Mesenchymal stem cell (in vitro differentiated cells and primary cell): Measurements from ENCODE around the gene MYO1E.
"Not testable (repeated sequence)": the region's sequence is repeated elsewhere in the genome, so short reads cannot be mapped to it uniquely, and the experiment has no call there.

Experiments
- DNase-seq: peaks from one replicate; pipeline ENCODE4 v3.0.0-alpha.2; 2013
- H2AFZ ChIP-seq: one replicate; pipeline ENCODE4 v1.6.1; 2013; ENCODE audit warnings: low read depth, mild to moderate bottlenecking, control low read depth, inconsistent platforms, low read length, moderate library complexity
- H2AK5ac ChIP-seq: 2 replicates; pipeline ENCODE4 v1.6.1; 2013; ENCODE audit warnings: low read length, moderate library complexity, mild to moderate bottlenecking, inconsistent platforms; ENCODE audit not compliant: severe bottlenecking
- H2BK120ac ChIP-seq: one replicate; pipeline ENCODE4 v1.6.1; 2013; ENCODE audit warnings: low read depth, mild to moderate bottlenecking, inconsistent platforms, low read length, moderate library complexity
- H2BK12ac ChIP-seq, 2 experiments: one replicate each; pipeline ENCODE4 v1.6.1; 2013; ENCODE audit warnings: inconsistent platforms in 2 of 2, low read length in 2 of 2, mild to moderate bottlenecking in 2 of 2, moderate library complexity in 2 of 2, control low read depth in 1 of 2
- H2BK15ac ChIP-seq: one replicate; pipeline ENCODE4 v1.6.1; 2013; ENCODE audit warnings: mild to moderate bottlenecking, low read depth, inconsistent platforms; ENCODE audit not compliant: poor library complexity, severe bottlenecking
- H2BK5ac ChIP-seq: 2 replicates; pipeline ENCODE4 v1.6.1; 2013; ENCODE audit warnings: low read depth, mild to moderate bottlenecking, low read length, control low read depth, inconsistent platforms; ENCODE audit not compliant: poor library complexity, severe bottlenecking
- H3K14ac ChIP-seq, 2 experiments: one replicate each; pipeline ENCODE4 v1.6.1; 2013; ENCODE audit warnings: inconsistent platforms in 2 of 2, low read length in 2 of 2, control low read depth in 1 of 2, mild to moderate bottlenecking in 1 of 2, moderate library complexity in 1 of 2
- H3K18ac ChIP-seq, 2 experiments: one replicate each; pipeline ENCODE4 v1.6.1; 2013; ENCODE audit warnings: inconsistent platforms in 2 of 2, low read length in 2 of 2, control low read depth in 1 of 2, low read depth in 1 of 2, mild to moderate bottlenecking in 1 of 2
- H3K23ac ChIP-seq, 2 experiments: one replicate each; pipeline ENCODE4 v1.6.1; 2013; ENCODE audit warnings: inconsistent platforms in 2 of 2, low read length in 2 of 2, mild to moderate bottlenecking in 2 of 2, moderate library complexity in 2 of 2, control low read depth in 1 of 2
- H3K27ac ChIP-seq: 2 replicates; pipeline ENCODE4 v1.5.1; 2013; ENCODE audit warnings: mild to moderate bottlenecking, moderate library complexity, low read length, control low read depth, inconsistent platforms; ENCODE audit not compliant: poor library complexity, severe bottlenecking
- H3K27me3 ChIP-seq, 2 experiments: 2 replicates each; pipeline versions ENCODE4 v1.6.1 to v1.7.0; 2013; ENCODE audit warnings: low read length in 2 of 2, mild to moderate bottlenecking in 2 of 2, moderate library complexity in 2 of 2, control low read depth in 1 of 2, inconsistent platforms in 1 of 2; ENCODE audit not compliant: control insufficient read depth in 1 of 2, insufficient read depth in 1 of 2
- H3K36me3 ChIP-seq, 2 experiments: 2 replicates each; pipeline versions ENCODE4 v1.6.1 to v1.7.0; 2013; ENCODE audit warnings: low read length in 2 of 2, control low read depth in 1 of 2, inconsistent platforms in 1 of 2, low read depth in 1 of 2, mild to moderate bottlenecking in 1 of 2; ENCODE audit not compliant: insufficient read depth in 2 of 2, control insufficient read depth in 1 of 2
- H3K4ac ChIP-seq, 2 experiments: one replicate each; pipeline ENCODE4 v1.6.1; 2013; ENCODE audit warnings: inconsistent platforms in 2 of 2, low read length in 2 of 2, mild to moderate bottlenecking in 2 of 2, moderate library complexity in 2 of 2, control low read depth in 1 of 2, low read depth in 1 of 2
- H3K4me1 ChIP-seq: 2 replicates; pipeline ENCODE4 v1.6.1; 2013; ENCODE audit warnings: low read depth, low read length, control low read depth; ENCODE audit not compliant: control insufficient read depth, insufficient read depth
- H3K4me2 ChIP-seq: 2 replicates; pipeline ENCODE4 v1.6.1; 2013; ENCODE audit warnings: low read length, mild to moderate bottlenecking, inconsistent platforms; ENCODE audit not compliant: poor library complexity, severe bottlenecking
- H3K4me3 ChIP-seq, 2 experiments: 2 replicates each; pipeline versions ENCODE4 v1.5.1 to v1.7.0; 2013; ENCODE audit warnings: low read length in 2 of 2, mild to moderate bottlenecking in 2 of 2, control low read depth in 1 of 2, low read depth in 1 of 2; ENCODE audit not compliant: insufficient read depth in 1 of 2
- H3K79me1 ChIP-seq: replicated peaks from 2 replicates; pipeline ENCODE4 v1.6.1; 2013; ENCODE audit warnings: mild to moderate bottlenecking, control low read depth, low read length, inconsistent platforms; ENCODE audit not compliant: poor library complexity, severe bottlenecking
- H3K9ac ChIP-seq: 2 replicates; pipeline ENCODE4 v1.7.0; 2013; ENCODE audit warnings: mild to moderate bottlenecking, low read length, moderate library complexity
- H3K9me3 ChIP-seq: 2 replicates; pipeline ENCODE4 v1.7.0; 2013; ENCODE audit warnings: mild to moderate bottlenecking, low read length; ENCODE audit not compliant: control insufficient read depth
- H4K8ac ChIP-seq: one replicate; pipeline ENCODE4 v1.6.1; 2013; ENCODE audit warnings: inconsistent platforms, mild to moderate bottlenecking, low read length, moderate library complexity
- H4K91ac ChIP-seq: one replicate; pipeline ENCODE4 v1.6.1; 2013; ENCODE audit warnings: mild to moderate bottlenecking, low read length, inconsistent platforms
- WGBS: methylation state at CpG from one replicate; pipeline ENCODE4 v1.1.7; 2013; ENCODE audit warnings: mixed read lengths; 5-methylcytosine and 5-hydroxymethylcytosine counted together

The MYO1E gene

GRCh38 chr15:59131456-59131855 is 241.2 kb downstream of the MYO1E start:
- no peak overlapping the region for H2BK12ac ChIP-seq
- H3K14ac ChIP-seq: no peak overlapping the region
- no peak overlapping the region for H3K18ac ChIP-seq
- H2BK120ac ChIP-seq: no peak overlapping the region
- H3K9me3 ChIP-seq: peaks cover 34% of the 10 kb centered on the region
- no peak overlapping the region for H3K4me3 ChIP-seq
- H2BK15ac ChIP-seq: no peak overlapping the region
- H2BK5ac ChIP-seq: no peak overlapping the region
- no peaks in the 10 kb centered on the region for H3K4me1 ChIP-seq
- peaks cover 35% of the 10 kb centered on the region for H3K79me1 ChIP-seq
- no peak overlapping the region for H3K9ac ChIP-seq
- no peak for DNase-seq
- no peaks in the 10 kb centered on the region for H3K27me3 ChIP-seq
- 97% methylated on average over 12 of the region's 16 CpGs for WGBS
- H2AK5ac ChIP-seq: no peak overlapping the region
- no peak overlapping the region for H3K27ac ChIP-seq
- no peak overlapping the region for H2AFZ ChIP-seq
- no peak overlapping the region for H3K23ac ChIP-seq
- no peak overlapping the region for H3K4me2 ChIP-seq
- H3K36me3 ChIP-seq: peaks cover 33 to 66% of the 10 kb centered on the region in 2 experiments
- no peak overlapping the region for H4K8ac ChIP-seq
- no peak overlapping the region for H3K4ac ChIP-seq
- no peak overlapping the region for H4K91ac ChIP-seq

- H3K27me3 ChIP-seq, H3K27ac ChIP-seq, H4K91ac ChIP-seq, H3K4me3 ChIP-seq, H4K8ac ChIP-seq, H2BK120ac ChIP-seq, H2AFZ ChIP-seq, H3K4me2 ChIP-seq, H2BK5ac ChIP-seq, H3K18ac ChIP-seq, H2BK15ac ChIP-seq, H2BK12ac ChIP-seq, H3K23ac ChIP-seq, H3K14ac ChIP-seq, H3K4me1 ChIP-seq, H3K9ac ChIP-seq, H2AK5ac ChIP-seq, H3K4ac ChIP-seq, DNase-seq: not testable (repeated sequence)
- Histone ChIP-seq H3K36me3 (peaks cover 11 to 24% of the 10 kb centered on the region in 2 experiments), H3K9me3 (peaks cover 31% of the 10 kb centered on the region), H3K79me1 (peaks cover 18% of the 10 kb centered on the region)
- no CpG with 5 or more reads among the region's 1 CpG for WGBS
Measured at GRCh38 chr15:59127255-59127654, 245.4 kb downstream of the MYO1E start.

- H3K14ac ChIP-seq, H4K91ac ChIP-seq, H3K18ac ChIP-seq, H3K4me3 ChIP-seq, H4K8ac ChIP-seq, H3K27ac ChIP-seq, H3K4ac ChIP-seq, H2BK15ac ChIP-seq, H2AK5ac ChIP-seq, H2BK5ac ChIP-seq, H3K23ac ChIP-seq, DNase-seq, H3K4me2 ChIP-seq, H2BK12ac ChIP-seq, H3K9ac ChIP-seq, H3K4me1 ChIP-seq, H2AFZ ChIP-seq, H2BK120ac ChIP-seq, H3K79me1 ChIP-seq, H3K36me3 ChIP-seq, H3K27me3 ChIP-seq: not testable (repeated sequence)
- H3K9me3 ChIP-seq: peaks cover 23% of the 10 kb centered on the region
- 100% methylated on average over 3 of the region's 4 CpGs for WGBS
Measured at GRCh38 chr15:59125683-59126082, 247.0 kb downstream of the MYO1E start.

GRCh38 chr15:59124261-59124660 is 248.4 kb downstream of the MYO1E start:
- Histone ChIP-seq H3K79me1 (peaks cover 2% of the 10 kb centered on the region), H3K9ac (no peak overlapping the region), H2BK120ac (no peak overlapping the region), H3K18ac (no peak overlapping the region), H3K9me3 (peaks cover 9% of the 10 kb centered on the region), H2AFZ (no peak overlapping the region), H2BK5ac (no peak overlapping the region), H3K27me3 (no peaks in the 10 kb centered on the region), H4K91ac (no peak overlapping the region), H2BK12ac (no peak overlapping the region), H3K4me1 (no peaks in the 10 kb centered on the region), H3K4me2 (no peak overlapping the region), H2AK5ac (no peak overlapping the region), H3K27ac (no peak overlapping the region), H3K4ac (no peak overlapping the region), H3K14ac (no peak overlapping the region), H4K8ac (no peak overlapping the region), H3K4me3 (no peak overlapping the region), H3K36me3 (peaks cover 0 to 4% of the 10 kb centered on the region in 2 experiments), H2BK15ac (no peak overlapping the region), H3K23ac (no peak overlapping the region)
- WGBS: 96% methylated on average over 1 of the region's 2 CpGs
- no peak for DNase-seq
